ENCODE measurements around the gene PRKCB.
"Not testable (repeated sequence)": the region's sequence is repeated elsewhere in the genome, so short reads cannot be mapped to it uniquely, and the experiment has no call there.

PRKCB gene

GRCh38 chr16:23929856-23930255, 94.1 kb downstream of the PRKCB start:
- Histone ChIP-seq H3K4me2 (no peak overlapping the region), H3K9me3 (no peaks in the 10 kb centered on the region), H3K27me3 (no peaks in the 10 kb centered on the region), H3K9ac (no peak overlapping the region), H3K27ac (no peak overlapping the region), H3K36me3 (no peaks in the 10 kb centered on the region), H4K20me1 (no peaks in the 10 kb centered on the region), H3K4me3 (no peak overlapping the region), H3K4me1 (peaks cover 5% of the 10 kb centered on the region; the same call in 1 of the 2 replicates)
- no peak for TF ChIP-seq Cebpa-rat (IDR thresholded peaks at IDR 0.05)

DNA sequence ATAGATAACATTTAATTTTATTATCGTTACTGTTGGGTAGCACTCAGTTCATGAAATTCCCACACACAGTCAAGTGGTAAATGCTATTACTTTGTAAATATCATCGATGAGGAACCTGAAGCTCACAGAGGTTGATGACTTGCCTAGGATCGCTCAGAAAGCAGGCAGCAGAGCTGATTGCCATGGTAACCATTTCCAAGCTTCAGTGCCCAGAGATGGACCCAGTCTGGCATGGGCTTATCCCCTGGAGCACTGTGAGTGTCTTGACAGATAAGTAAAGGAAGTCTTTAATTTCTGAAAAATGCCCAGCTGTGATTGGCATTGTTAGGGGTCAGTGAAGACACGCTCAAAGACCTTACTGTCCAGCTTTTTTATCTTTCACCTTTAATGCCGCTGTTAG, 95.0 kb downstream of the PRKCB start:
- H3K4me1 ChIP-seq = peaks cover 5% of the 10 kb centered on the region; the same call in 1 of the 2 replicates
- no peak overlapping the region for H3K4me2 ChIP-seq
- H3K4me3 ChIP-seq = no peak overlapping the region
- TF ChIP-seq Cebpa-rat (IDR thresholded peaks at IDR 0.05) = no peak
- no peaks in the 10 kb centered on the region for H3K27me3 ChIP-seq
- H3K9me3 ChIP-seq = no peaks in the 10 kb centered on the region
- no peak overlapping the region for H3K27ac ChIP-seq
- no peaks in the 10 kb centered on the region for H3K36me3 ChIP-seq
- no peaks in the 10 kb centered on the region for H4K20me1 ChIP-seq
- H3K9ac ChIP-seq = no peak overlapping the region

GRCh38 chr16:23931199-23931598, 95.4 kb downstream of the PRKCB start:
- Histone ChIP-seq H3K9ac (no peak overlapping the region), H4K20me1 (no peaks in the 10 kb centered on the region)

DNA sequence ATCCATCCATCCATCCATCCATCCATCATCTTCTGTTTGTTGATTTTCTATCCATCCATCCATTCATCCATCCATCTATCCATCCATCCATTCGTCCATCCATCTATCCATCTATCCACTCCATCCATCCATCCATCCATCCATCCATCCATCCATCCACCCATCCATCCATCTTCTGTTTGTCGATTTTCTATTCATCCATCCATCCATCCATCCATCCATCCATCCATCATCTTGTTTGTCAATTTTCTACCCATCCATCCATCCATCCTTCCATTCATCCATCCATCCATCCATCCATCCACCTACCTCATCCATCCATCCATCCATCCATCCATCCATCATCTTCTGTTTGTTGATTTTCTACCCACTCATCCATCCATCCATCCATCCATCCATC, 97.9 kb downstream of the PRKCB start:
- not testable (repeated sequence) for H3K27me3 ChIP-seq, H4K20me1 ChIP-seq, H3K4me1 ChIP-seq, H3K9ac ChIP-seq, H3K9me3 ChIP-seq, H3K36me3 ChIP-seq, H3K4me2 ChIP-seq, H3K4me3 ChIP-seq, H3K27ac ChIP-seq

More at GRCh38 chr16:23931199-23931598, 95.4 kb downstream of the PRKCB start:
- H3K27me3 ChIP-seq = no peaks in the 10 kb centered on the region
- no peak overlapping the region for H3K4me2 ChIP-seq
- H3K27ac ChIP-seq = no peak overlapping the region
- peaks cover 5% of the 10 kb centered on the region; the same call in 1 of the 2 replicates for H3K4me1 ChIP-seq
- H3K9me3 ChIP-seq = no peaks in the 10 kb centered on the region
- no peak for TF ChIP-seq Cebpa-rat (IDR thresholded peaks at IDR 0.05)
- no peaks in the 10 kb centered on the region for H3K36me3 ChIP-seq
- H3K4me3 ChIP-seq = no peak overlapping the region

GRCh38 chr16:23934610-23935236, 98.9 kb downstream of the PRKCB start:
- Histone ChIP-seq H3K9me3 (no peaks in the 10 kb centered on the region), H3K27me3 (no peaks in the 10 kb centered on the region), H3K4me1 (peaks cover 5% of the 10 kb centered on the region; the same call in 1 of the 2 replicates)

GRCh38 chr16:23940111-23940510, 104.3 kb downstream of the PRKCB start:
- Histone ChIP-seq H3K36me3 (no peaks in the 10 kb centered on the region), H3K4me1 (no peaks in the 10 kb centered on the region), H3K4me3 (no peak overlapping the region), H4K20me1 (no peaks in the 10 kb centered on the region), H3K9ac (no peak overlapping the region), H3K9me3 (no peaks in the 10 kb centered on the region), H3K27me3 (no peaks in the 10 kb centered on the region), H3K27ac (no peak overlapping the region), H3K4me2 (no peak overlapping the region)
- no peak for TF ChIP-seq Cebpa-rat (IDR thresholded peaks at IDR 0.05)

More at GRCh38 chr16:23934610-23935236, 98.9 kb downstream of the PRKCB start:
- no peaks in the 10 kb centered on the region for H4K20me1 ChIP-seq
- H3K27ac ChIP-seq = no peak overlapping the region
- no peak overlapping the region for H3K4me2 ChIP-seq
- H3K9ac ChIP-seq = no peak overlapping the region
- H3K4me3 ChIP-seq = no peak overlapping the region
- H3K36me3 ChIP-seq = no peaks in the 10 kb centered on the region
- TF ChIP-seq Cebpa-rat (IDR thresholded peaks at IDR 0.05) = no peak

- no peak overlapping the region for H3K27ac ChIP-seq
- H3K27me3 ChIP-seq = no peaks in the 10 kb centered on the region
- H3K4me3 ChIP-seq = no peak overlapping the region
- no peak for TF ChIP-seq Cebpa-rat (IDR thresholded peaks at IDR 0.05)
- H3K4me1 ChIP-seq = no peaks in the 10 kb centered on the region
- no peaks in the 10 kb centered on the region for H3K36me3 ChIP-seq
- no peak overlapping the region for H3K4me2 ChIP-seq
- no peaks in the 10 kb centered on the region for H3K9me3 ChIP-seq
- H4K20me1 ChIP-seq = no peaks in the 10 kb centered on the region
- H3K9ac ChIP-seq = no peak overlapping the region
These were observed 105.2 kb downstream of the PRKCB start for GRCh38 chr16:23941025-23941424.

DNA sequence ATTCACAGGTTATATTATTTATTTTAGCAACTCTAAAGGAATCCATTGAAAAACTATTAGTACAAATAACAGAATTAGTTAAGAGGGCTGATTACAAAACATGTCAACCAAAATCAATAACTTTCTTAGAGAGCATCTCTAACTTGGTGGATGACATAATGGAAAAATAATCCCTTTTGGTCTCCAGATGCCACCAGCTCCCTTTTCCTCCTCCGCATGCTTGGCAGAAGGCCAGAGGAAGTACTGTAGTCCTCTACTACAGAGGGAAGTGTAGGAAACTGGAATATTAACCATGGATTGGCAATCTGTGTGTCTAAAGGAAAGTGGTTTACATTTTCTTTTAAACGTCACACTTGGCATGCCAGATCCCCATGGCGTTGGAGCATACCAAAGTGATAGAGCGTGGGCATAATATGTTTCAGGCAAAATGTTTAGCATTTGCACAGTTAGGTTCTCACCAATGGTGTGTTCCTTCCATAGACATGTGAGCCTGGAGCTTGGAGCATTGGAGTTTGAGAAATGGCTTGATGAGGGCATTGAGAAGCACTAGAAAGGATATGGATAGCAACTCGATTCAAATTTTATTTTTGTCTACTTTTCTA, 106.3 kb downstream of the PRKCB start:
- Histone ChIP-seq H4K20me1 (no peaks in the 10 kb centered on the region), H3K27me3 (no peaks in the 10 kb centered on the region), H3K4me3 (no peak overlapping the region), H3K36me3 (no peaks in the 10 kb centered on the region), H3K4me2 (no peak overlapping the region), H3K9me3 (no peaks in the 10 kb centered on the region), H3K27ac (no peak overlapping the region), H3K4me1 (no peaks in the 10 kb centered on the region), H3K9ac (no peak overlapping the region)
- TF ChIP-seq Cebpa-rat (IDR thresholded peaks at IDR 0.05) = no peak

DNA sequence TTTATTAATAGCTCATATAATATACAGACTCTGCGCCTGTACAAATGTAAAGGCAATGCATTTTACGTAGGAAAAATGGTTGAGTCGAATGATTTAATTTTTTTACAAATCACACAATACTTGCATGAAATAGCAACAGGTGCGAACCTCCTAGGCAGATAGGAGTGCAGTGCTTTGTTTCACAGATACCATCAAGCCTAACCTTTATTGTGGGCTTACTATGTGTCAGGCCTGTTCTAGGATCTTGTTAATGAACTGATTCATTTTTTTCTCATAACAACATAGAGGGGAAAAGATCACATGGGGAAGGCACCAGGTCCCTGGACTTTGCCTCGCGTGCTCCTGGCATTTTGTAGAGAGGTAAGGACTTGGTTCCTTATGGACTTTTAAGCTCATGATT, 107.8 kb downstream of the PRKCB start:
- Histone ChIP-seq H3K27ac (no peak overlapping the region), H3K9me3 (no peaks in the 10 kb centered on the region), H3K4me2 (no peak overlapping the region), H3K4me3 (no peak overlapping the region), H3K4me1 (no peaks in the 10 kb centered on the region), H4K20me1 (no peaks in the 10 kb centered on the region), H3K27me3 (no peaks in the 10 kb centered on the region), H3K36me3 (no peaks in the 10 kb centered on the region), H3K9ac (no peak overlapping the region)
- TF ChIP-seq Cebpa-rat (IDR thresholded peaks at IDR 0.05) = no peak

DNA sequence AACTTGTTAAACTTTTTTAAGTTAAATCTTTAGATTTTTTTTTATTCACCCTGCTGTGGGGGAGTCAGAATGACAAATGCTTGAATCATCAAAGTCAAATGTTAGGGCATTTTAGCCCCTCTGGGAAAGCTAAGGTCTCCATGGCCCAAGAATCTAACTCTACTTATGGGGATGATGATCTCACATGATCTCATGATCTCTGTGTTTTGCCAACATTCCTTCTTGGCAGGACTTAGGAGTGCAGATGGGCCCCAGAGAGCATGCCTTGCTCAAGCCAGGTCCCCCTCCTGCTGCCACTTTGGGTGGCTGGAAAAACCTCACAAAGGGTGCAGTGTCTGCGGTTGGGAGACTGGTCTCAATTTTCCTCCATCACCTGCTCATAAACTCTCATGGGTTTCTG, 108.6 kb downstream of the PRKCB start:
- Histone ChIP-seq H3K4me2 (no peak overlapping the region), H3K36me3 (no peaks in the 10 kb centered on the region), H3K4me3 (no peak overlapping the region), H3K27ac (no peak overlapping the region), H3K27me3 (no peaks in the 10 kb centered on the region), H3K9ac (no peak overlapping the region), H4K20me1 (no peaks in the 10 kb centered on the region), H3K4me1 (no peaks in the 10 kb centered on the region), H3K9me3 (no peaks in the 10 kb centered on the region)
- no peak for TF ChIP-seq Cebpa-rat (IDR thresholded peaks at IDR 0.05)

All from BLaER1 (cell line).